ENCODE results near the gene C11orf97.

DNA sequence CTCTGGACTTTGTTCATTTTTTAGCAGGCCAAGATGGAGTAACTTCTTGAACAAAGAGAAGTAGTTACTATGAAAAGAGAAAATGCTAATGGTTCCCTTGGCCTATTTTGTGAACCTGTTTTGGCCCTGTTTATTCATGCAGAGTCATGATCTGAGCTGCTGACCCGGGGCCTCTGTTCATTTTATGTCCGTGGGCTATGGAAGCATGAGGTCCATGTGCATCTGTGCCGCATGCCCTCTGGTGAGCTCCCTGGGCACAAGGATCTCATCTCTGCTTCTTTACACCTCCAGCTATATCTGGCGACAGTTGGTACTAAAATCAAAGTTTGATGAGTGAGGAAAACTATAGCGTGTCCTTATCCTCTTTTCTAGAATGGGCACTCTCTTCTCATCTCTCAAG, 55.9 kb downstream of the C11orf97 start:
- TF ChIP-seq, protein P1, sequence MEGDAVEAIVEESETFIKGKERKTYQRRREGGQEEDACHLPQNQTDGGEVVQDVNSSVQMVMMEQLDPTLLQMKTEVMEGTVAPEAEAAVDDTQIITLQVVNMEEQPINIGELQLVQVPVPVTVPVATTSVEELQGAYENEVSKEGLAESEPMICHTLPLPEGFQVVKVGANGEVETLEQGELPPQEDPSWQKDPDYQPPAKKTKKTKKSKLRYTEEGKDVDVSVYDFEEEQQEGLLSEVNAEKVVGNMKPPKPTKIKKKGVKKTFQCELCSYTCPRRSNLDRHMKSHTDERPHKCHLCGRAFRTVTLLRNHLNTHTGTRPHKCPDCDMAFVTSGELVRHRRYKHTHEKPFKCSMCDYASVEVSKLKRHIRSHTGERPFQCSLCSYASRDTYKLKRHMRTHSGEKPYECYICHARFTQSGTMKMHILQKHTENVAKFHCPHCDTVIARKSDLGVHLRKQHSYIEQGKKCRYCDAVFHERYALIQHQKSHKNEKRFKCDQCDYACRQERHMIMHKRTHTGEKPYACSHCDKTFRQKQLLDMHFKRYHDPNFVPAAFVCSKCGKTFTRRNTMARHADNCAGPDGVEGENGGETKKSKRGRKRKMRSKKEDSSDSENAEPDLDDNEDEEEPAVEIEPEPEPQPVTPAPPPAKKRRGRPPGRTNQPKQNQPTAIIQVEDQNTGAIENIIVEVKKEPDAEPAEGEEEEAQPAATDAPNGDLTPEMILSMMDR (IDR thresholded peaks at IDR 0.05), result no peak
- no peak for TF ChIP-seq POLR2A (IDR thresholded peaks at IDR 0.05)

Data from stomach (tissue), 4 donors.